BE2C (cell line): ENCODE data around the gene PLCB1.
A peak's percentile ranks its signal among the peaks of the same experiment; 100 is the strongest.

Experiments used
- DNase-seq: peaks from one replicate; pipeline ENCODE4 v3.0.0-alpha.2; 2020
- H3K27me3 ChIP-seq: fragments of 250-450 bp; sonication (Bioruptor Pico); 2 replicates; pipeline ENCODE4 v1.5.1; 2020; ENCODE audit warnings: mild to moderate bottlenecking
- H3K36me3 ChIP-seq: fragments of 250-450 bp; sonication (Bioruptor Pico); 2 replicates; pipeline ENCODE4 v1.5.1; 2020; ENCODE audit warnings: mild to moderate bottlenecking
- H3K4me1 ChIP-seq: fragments of 250-450 bp; sonication (Bioruptor Pico); 2 replicates; pipeline ENCODE4 v1.5.1; 2020
- H3K4me3 ChIP-seq: 2 replicates; pipeline ENCODE4 v1.5.1; 2011; ENCODE audit warnings: low read depth, low read length
- H3K9me3 ChIP-seq: fragments of 250-450 bp; sonication (Bioruptor Pico); 2 replicates; pipeline ENCODE4 v1.5.1; 2020
- CTCF ChIP-seq: IDR thresholded peaks from 2 replicates; pipeline ENCODE4 v1.5.1; 2012; ENCODE audit warnings: mild to moderate bottlenecking, low read depth, low read length

The PLCB1 gene

GRCh38 chr20:8298426-8299043 lies 166.5 kb downstream of the PLCB1 start:
- TF ChIP-seq CTCF, result no peak
- Histone ChIP-seq H3K4me1 (peaks cover 8% of the 10 kb centered on the region), H3K36me3 (no peaks in the 10 kb centered on the region), H3K27me3 (no peaks in the 10 kb centered on the region), H3K9me3 (no peaks in the 10 kb centered on the region), H3K4me3 (no peak overlapping the region)
- DNase-seq, result no peak

GRCh38 chr20:8299921-8300320 lies 167.9 kb downstream of the PLCB1 start:
- no peaks in the 10 kb centered on the region for H3K36me3 ChIP-seq
- no peak for TF ChIP-seq CTCF
- no peak for DNase-seq

GRCh38 chr20:8301655-8302054 lies 169.6 kb downstream of the PLCB1 start:
- no peak for DNase-seq
- H3K4me3 ChIP-seq, result no peak overlapping the region
- H3K9me3 ChIP-seq, result no peaks in the 10 kb centered on the region
- H3K27me3 ChIP-seq, result no peaks in the 10 kb centered on the region
- peaks cover 13% of the 10 kb centered on the region for H3K4me1 ChIP-seq
- TF ChIP-seq CTCF, result no peak
- no peaks in the 10 kb centered on the region for H3K36me3 ChIP-seq

More at GRCh38 chr20:8299921-8300320, 167.9 kb downstream of the PLCB1 start:
- Histone ChIP-seq H3K9me3 (no peaks in the 10 kb centered on the region), H3K27me3 (no peaks in the 10 kb centered on the region), H3K4me3 (no peak overlapping the region), H3K4me1 (peaks cover 13% of the 10 kb centered on the region)

GRCh38 chr20:8303651-8304050 lies 171.6 kb downstream of the PLCB1 start:
- TF ChIP-seq CTCF, result no peak
- Histone ChIP-seq H3K4me3 (no peak overlapping the region), H3K4me1 (peaks cover 13% of the 10 kb centered on the region), H3K9me3 (no peaks in the 10 kb centered on the region), H3K36me3 (no peaks in the 10 kb centered on the region), H3K27me3 (no peaks in the 10 kb centered on the region)
- DNase-seq, result no peak

GRCh38 chr20:8304124-8304816 lies 172.2 kb downstream of the PLCB1 start:
- peaks cover 13% of the 10 kb centered on the region for H3K4me1 ChIP-seq
- H3K9me3 ChIP-seq, result no peaks in the 10 kb centered on the region
- no peak for DNase-seq
- H3K4me3 ChIP-seq, result no peak overlapping the region
- H3K27me3 ChIP-seq, result no peaks in the 10 kb centered on the region
- no peaks in the 10 kb centered on the region for H3K36me3 ChIP-seq
- no peak for TF ChIP-seq CTCF

GRCh38 chr20:8305449-8305978 lies 173.4 kb downstream of the PLCB1 start:
- Histone ChIP-seq H3K27me3 (no peaks in the 10 kb centered on the region), H3K4me1 (peaks cover 16% of the 10 kb centered on the region), H3K9me3 (no peaks in the 10 kb centered on the region), H3K36me3 (no peaks in the 10 kb centered on the region), H3K4me3 (no peak overlapping the region)
- peak; percentile 57 for DNase-seq
- TF ChIP-seq CTCF, result peak; percentile 91
